Stimulated activated CD8-positive, alpha-beta memory T cell treated with anti-CD3 and anti-CD28 coated beads, Interleukin-2, amount 100 ng/mL, for 48 hours (primary cell): Measurements from ENCODE around the gene PTPRU.

ENCODE experiments used
- DNase-seq, 2 donors: peaks; one replicate each; pipeline ENCODE4 v3.0.0-alpha.2; 2020; ENCODE audit warnings: low read depth in 2 of 2

PTPRU gene

GRCh38 chr1:29317063-29317915 is 81.0 kb downstream of the PTPRU start:
- DNase-seq: no peak

- DNase-seq: no peak
These were observed 81.7 kb downstream of the PTPRU start for GRCh38 chr1:29317916-29318530.

- no peak for DNase-seq
These were observed 82.4 kb downstream of the PTPRU start for GRCh38 chr1:29318724-29319123.

DNA sequence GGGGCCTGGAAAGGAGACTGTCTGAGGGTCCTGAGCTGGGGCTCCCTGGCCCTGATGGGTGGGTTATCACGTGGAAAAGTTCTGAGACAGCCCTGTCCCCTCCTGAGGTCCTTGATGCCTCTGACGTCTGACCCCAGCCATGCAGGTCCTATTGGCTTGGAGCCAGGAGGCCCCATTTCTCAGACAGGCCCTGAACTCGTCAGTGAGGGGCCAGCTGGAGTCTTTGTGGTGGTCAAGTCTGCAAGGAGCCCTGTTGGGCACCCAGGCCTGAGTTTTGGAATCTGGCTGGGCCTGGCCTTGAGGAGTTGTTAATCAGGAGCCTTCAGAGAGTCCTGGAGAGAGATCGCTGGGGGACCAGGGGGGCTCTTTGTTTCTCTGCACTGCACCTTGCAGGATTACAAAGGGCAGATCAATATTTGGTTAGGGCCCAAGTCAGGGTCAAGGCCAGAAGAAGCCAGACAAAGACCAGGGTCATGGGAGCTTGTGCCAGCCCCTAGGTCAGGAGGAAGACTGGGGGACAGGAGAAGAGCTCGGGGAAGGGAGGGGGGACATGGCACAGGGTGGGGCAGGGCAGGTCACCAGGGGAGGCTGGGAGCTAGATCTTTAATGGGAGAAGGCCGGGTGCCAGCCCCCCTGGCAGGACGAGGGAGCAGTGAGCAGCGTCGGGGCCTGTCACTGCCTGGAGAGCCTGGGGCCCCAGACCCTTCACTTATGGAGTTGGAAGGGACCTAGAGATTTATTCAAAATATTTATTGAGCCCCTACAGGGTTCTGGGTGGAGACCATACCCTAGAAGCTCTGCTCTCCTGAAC is 83.2 kb downstream of the PTPRU start:
- DNase-seq: no peak

DNA sequence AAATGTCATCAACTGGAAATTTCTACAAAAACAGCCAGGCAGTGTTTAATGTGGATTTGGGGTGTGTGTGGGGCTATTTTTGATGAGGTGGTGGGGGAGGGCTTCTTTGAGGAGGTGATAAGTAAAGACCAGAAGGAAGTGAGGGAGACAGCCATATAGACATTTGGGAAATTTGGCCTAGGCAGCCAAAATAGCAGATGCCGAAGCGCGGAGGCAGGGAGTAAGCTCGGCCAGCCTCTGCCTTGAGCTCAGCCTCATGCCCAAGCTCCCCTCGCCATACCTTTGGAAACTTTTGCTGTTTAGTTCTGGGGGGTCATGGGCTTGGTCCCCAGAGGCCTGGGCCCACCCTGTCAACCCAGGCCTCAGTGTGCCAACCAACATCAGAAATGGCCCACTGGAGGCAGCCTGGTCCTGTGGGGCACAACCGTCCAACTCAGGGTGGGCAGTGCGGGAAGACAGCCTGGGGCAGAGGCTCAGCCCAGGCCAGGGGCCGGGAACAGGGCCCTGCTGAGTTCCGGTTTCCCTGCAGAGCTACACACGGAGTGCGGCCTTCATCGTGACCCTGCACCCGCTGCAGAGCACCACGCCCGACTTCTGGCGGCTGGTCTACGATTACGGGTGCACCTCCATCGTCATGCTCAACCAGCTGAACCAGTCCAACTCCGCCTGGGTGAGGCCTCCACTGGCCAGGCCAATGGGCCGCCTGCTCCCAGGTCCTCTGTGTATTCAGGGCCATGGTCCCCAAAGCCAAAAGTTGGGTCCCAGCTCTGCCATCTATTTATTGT is 84.0 kb downstream of the PTPRU start:
- no peak for DNase-seq

DNA sequence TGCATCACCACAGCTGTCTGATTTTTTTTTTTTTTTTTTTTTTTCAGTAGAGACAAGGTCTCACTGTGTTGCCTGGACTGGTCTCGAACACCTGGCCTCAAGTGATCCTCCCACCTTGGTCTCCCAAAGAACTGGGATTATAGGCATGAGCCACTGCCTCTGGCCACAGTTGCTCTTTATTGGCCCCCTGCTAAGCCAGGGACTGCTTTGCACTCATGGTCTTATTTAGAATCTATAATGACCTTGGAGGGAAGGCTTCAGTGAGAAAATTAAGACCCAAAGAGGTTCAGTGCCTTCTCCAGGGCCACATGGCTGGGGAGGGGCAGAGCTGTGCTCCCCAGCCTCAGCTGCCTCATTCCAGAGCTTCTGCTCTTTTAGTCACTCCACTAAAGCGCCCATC is 84.9 kb downstream of the PTPRU start:
- DNase-seq: no peak

DNA sequence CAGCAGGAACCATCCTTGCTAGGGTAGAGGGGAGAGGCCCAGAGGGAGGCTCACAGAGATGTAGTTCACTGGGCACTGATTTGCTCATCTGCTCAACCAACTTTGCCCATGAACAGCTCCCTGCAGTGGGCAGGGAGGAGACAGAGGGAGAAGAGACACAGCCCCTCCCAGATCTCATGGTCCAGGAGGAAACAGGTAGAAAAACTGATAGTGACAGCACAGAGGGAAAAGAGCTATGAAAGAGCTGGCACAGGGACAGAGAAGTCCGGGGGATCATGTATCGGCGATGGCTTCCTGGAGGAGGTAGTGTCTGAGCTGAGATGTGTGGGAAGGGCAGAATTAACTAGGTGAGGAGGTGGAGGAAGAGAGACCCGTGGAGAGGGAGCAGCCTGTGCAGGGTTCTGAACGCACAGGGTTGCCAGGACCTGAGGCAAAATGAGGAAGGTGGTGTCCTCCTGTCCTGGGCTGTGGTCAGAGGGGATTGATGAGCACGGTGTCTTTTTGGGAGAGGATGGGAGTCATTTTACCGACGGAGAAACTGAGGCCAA is 85.9 kb downstream of the PTPRU start:
- no peak for DNase-seq

DNA sequence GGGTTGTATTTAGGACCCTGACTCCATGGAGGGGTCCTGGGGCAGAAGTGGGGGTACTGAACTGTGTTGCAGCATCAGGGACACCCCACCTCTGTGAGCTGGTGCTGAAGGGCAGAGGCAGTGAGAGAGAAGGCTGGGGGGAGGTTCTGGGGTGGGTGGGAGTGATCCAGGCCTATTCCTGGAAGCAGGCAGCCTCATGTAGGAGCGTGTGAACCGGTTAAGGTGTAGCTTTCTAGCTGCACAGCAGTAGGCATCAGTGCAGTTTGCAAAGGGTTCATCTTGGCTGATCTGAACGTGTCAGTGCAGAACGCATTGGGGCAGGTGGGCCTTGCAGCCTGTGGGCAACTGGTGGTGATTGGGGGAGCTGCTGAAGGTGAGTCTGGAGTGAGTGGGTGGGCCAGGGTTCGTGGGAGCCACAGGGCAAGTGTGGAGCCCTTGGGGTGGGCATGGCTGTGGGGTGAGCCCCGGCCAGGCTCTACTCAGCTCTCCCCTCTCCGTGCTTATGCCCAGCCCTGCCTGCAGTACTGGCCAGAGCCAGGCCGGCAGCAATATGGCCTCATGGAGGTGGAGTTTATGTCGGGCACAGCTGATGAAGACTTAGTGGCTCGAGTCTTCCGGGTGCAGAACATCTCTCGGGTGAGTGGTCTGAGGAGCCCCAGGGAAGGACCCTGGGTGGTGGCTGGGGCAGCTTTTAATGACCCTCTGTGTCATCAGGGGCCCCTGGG is 86.7 kb downstream of the PTPRU start:
- no peak for DNase-seq

DNA sequence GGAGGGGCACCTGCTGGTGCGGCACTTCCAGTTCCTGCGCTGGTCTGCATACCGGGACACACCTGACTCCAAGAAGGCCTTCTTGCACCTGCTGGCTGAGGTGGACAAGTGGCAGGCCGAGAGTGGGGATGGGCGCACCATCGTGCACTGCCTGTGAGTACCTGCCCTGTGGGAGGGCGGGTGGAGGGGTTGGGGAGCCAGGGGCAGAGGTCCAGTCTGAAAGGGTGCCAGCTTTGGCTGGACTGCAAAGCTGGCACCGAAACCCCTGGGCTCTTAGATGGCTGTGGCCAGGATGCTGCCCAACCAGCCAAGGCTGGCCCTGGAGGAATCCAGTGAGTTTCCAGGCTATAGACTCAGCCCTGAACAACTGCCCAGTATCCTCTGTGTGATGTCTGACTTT is 87.3 kb downstream of the PTPRU start:
- no peak for DNase-seq

GRCh38 chr1:29324202-29324601 is 87.9 kb downstream of the PTPRU start:
- no peak for DNase-seq

GRCh38 chr1:29324771-29325351 is 88.5 kb downstream of the PTPRU start:
- no peak for DNase-seq

GRCh38 chr1:29325675-29326074 is 89.4 kb downstream of the PTPRU start:
- DNase-seq: no peak

- DNase-seq: no peak
These were observed 89.8 kb downstream of the PTPRU start for GRCh38 chr1:29326123-29326522.

DNA sequence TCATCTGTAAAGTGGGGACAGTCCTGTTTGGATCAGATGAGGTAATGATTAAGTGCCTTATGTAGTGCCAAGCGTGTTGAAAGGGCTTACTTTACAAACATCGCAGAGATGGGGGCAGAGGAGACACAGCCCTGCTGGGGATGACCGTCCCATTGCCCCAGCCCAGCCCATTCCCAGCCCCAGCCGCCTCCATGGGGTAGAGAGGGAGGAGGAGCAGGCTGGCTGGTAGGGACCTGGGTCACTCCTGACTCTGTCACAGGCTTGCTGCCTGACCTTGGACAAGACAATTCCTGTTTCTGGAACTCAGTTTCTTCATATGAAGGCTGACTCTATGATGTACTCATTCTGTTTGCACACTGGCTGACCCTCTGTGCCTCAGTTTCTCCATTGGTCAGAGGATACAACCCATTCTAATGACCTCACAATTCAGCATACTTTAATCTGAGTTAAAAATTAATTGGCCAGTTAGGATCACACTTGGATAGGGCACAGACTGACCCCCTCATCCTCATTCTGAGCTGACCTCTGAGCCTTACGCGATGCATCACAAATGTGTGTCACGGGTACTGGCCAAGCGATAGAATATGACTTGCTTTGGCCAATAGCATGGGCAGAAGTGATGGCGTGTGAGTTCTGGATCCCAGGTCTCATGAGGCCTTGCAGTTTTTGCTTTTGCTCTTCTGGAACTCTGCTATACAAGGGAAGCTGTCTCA is 91.1 kb downstream of the PTPRU start:
- DNase-seq: no peak

GRCh38 chr1:29329022-29329775 is 92.9 kb downstream of the PTPRU start:
- no peak for DNase-seq

DNA sequence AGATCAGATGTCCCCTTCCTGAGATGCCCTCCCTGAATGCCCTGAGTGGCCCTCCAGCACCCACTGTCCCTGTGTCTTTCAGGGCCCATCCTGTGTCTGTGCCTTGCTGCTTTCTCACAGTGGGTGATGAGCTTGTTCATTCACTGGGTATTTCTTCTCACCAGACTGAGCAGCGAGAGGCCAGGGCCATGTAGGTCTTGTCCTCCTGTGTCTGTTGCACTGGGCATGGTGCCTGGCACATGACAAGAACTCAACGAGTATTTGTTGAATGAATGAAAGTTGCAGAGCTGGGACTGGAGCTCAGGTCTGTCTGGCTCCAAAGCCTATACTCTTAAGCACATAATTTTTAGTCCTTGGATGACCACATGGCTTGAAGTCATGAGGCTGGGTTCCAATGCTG is 93.8 kb downstream of the PTPRU start:
- DNase-seq: no peak

DNA sequence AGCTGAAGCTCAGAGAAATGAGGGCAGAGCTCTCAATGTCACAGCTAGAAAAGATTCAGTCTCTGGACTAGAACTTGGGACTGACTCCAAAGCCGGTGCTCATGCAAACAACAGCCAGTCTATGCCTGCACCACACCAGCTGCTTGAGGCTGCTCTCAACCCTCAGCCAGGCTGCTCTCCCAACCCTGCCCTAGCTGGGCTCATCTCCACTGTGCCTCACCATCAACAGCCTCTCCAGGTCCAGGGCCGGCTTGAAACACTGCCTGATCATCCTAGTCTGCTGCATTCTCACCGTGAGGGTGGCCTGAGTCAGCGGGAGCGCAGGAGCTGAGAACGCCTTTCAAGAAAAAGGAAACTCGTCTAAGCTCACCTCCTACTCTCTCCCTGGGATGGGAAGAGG is 94.5 kb downstream of the PTPRU start:
- no peak for DNase-seq

DNA sequence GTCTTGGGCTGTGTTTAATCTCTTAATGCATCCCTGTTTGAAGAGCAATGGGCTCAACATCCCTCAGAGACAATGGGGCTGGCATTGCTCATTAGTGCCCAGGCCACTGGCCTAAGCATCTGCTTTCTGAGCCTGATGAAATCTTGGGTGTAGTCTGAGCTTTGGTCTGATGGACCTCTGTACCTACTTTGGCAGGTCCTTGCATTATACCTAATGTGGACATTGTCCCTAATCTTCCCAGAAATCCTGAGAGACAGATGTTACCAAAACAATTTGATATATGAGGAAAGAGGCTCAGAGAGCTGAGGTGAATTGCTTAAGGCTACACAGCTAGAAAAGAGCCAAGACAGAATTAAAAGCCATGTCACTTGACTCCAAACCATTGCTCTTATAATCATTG is 95.0 kb downstream of the PTPRU start:
- no peak for DNase-seq

- no peak for DNase-seq
These were observed 95.4 kb downstream of the PTPRU start for GRCh38 chr1:29331729-29332128.
